Activated T-cell treated with anti-CD3 and anti-CD28 coated beads, Interleukin-2, amount 50 U/mL, for 72 hours (primary cell): ENCODE results near the gene AEBP1. TPM values are rescaled to one million over a fixed set of nuclear protein-coding genes. Genes with fewer than 3 reads are reported as not detected.
A peak's percentile ranks its signal among the peaks of the same experiment; 100 is the strongest.
"Not testable (repeated sequence)": the region's sequence is repeated elsewhere in the genome, so short reads cannot be mapped to it uniquely, and the experiment has no call there.

Source experiments
- ATAC-seq, 2 donors: fragments of 150-1000 bp; cut with Tn5 transposase; replicated peaks in 1 of 2; 2 replicates each; pipeline ENCODE4 v1.10.0; 2021; ENCODE audit warnings: moderate library complexity in 2 of 2, mild to moderate bottlenecking in 1 of 2
- DNase-seq, 2 donors: peaks; one replicate each; pipeline ENCODE4 v3.0.0; 2021 to 2022; ENCODE audit warnings: mixed read lengths in 1 of 2
- H3K27ac Mint-ChIP-seq: one replicate; pipeline ENCODE4 v1.8.0; 2022; ENCODE audit warnings: mild to moderate bottlenecking, moderate library complexity, mixed read lengths
- H3K27me3 Mint-ChIP-seq: one replicate; pipeline ENCODE4 v1.8.0; 2022; ENCODE audit warnings: low read depth, mixed read lengths
- H3K36me3 Mint-ChIP-seq, 2 donors: one replicate each; pipeline ENCODE4 v1.8.0; 2022; ENCODE audit warnings: mixed read lengths in 2 of 2, mild to moderate bottlenecking in 1 of 2; ENCODE audit not compliant: insufficient read depth in 2 of 2
- H3K4me1 Mint-ChIP-seq: one replicate; pipeline ENCODE4 v1.8.0; 2022; ENCODE audit warnings: low read depth, mixed read lengths
- H3K4me3 Mint-ChIP-seq, 2 donors: one replicate each; pipeline ENCODE4 v1.8.0; 2022; ENCODE audit warnings: mild to moderate bottlenecking in 2 of 2, mixed read lengths in 2 of 2, moderate library complexity in 2 of 2
- H3K9me3 Mint-ChIP-seq, 2 donors: one replicate each; pipeline ENCODE4 v1.8.0; 2022; ENCODE audit warnings: mixed read lengths in 2 of 2
- total RNA-seq, 2 donors: library from RNA; stranded (reverse); gene quantifications; one replicate each; pipeline ENCODE4 v1.2.3, GENCODE V29; 2022

AEBP1 gene
- total RNA-seq, 2 donors from 2014 or later: 18.1 to 18.4 TPM

- DNase-seq (no peak), ATAC-seq (no peak)
- Mint-ChIP-seq H3K36me3 (peaks cover 2 to 14% of the 10 kb centered on the region in 2 donors), H3K4me3 (no peak overlapping the region), H3K9me3 (no peaks in the 10 kb centered on the region), H3K27ac (no peak overlapping the region), H3K27me3 (no peaks in the 10 kb centered on the region), H3K4me1 (peaks cover 17% of the 10 kb centered on the region)
These were observed 12.1 kb downstream of the AEBP1 start for GRCh38 chr7:44116087-44116788.

GRCh38 chr7:44116789-44117666, 12.9 kb downstream of the AEBP1 start:
- no peak for ATAC-seq
- Mint-ChIP-seq H3K36me3 (peaks cover 2 to 14% of the 10 kb centered on the region in 2 donors), H3K9me3 (no peaks in the 10 kb centered on the region), H3K27ac (no peak overlapping the region), H3K4me1 (peaks cover 25% of the 10 kb centered on the region), H3K4me3 (no peak overlapping the region), H3K27me3 (no peaks in the 10 kb centered on the region)
- DNase-seq: no peak

GRCh38 chr7:44117801-44118429, 13.8 kb downstream of the AEBP1 start:
- Mint-ChIP-seq H3K27ac (no peak overlapping the region), H3K9me3 (no peaks in the 10 kb centered on the region), H3K4me1 (peaks cover 34% of the 10 kb centered on the region), H3K27me3 (no peaks in the 10 kb centered on the region), H3K36me3 (peaks cover 2 to 20% of the 10 kb centered on the region in 2 donors), H3K4me3 (no peak overlapping the region)
- no peak for DNase-seq
- ATAC-seq: no peak

- ATAC-seq: no peak
- peak overlapping the region in 1 of 2 donors; percentile 36 for H3K4me3 Mint-ChIP-seq
- H3K4me1 Mint-ChIP-seq: peaks cover 42% of the 10 kb centered on the region
- peak overlapping the region; percentile 48 for H3K27ac Mint-ChIP-seq
- H3K9me3 Mint-ChIP-seq: no peaks in the 10 kb centered on the region
- no peak for DNase-seq
- peaks cover 2 to 20% of the 10 kb centered on the region in 2 donors for H3K36me3 Mint-ChIP-seq
- H3K27me3 Mint-ChIP-seq: no peaks in the 10 kb centered on the region
These were observed 15.8 kb downstream of the AEBP1 start for GRCh38 chr7:44119829-44120380.

GRCh38 chr7:44120395-44120794, 16.2 kb downstream of the AEBP1 start:
- Mint-ChIP-seq H3K36me3 (peaks cover 2 to 20% of the 10 kb centered on the region in 2 donors), H3K4me1 (peaks cover 42% of the 10 kb centered on the region), H3K9me3 (no peaks in the 10 kb centered on the region), H3K27ac (peak overlapping the region; percentile 48), H3K4me3 (no peak overlapping the region), H3K27me3 (no peaks in the 10 kb centered on the region)
- no peak for ATAC-seq
- DNase-seq: no peak

GRCh38 chr7:44121761-44122420, 17.7 kb downstream of the AEBP1 start:
- peak overlapping the region; percentile 87 to 92 for H3K4me3 Mint-ChIP-seq
- no peaks in the 10 kb centered on the region for H3K27me3 Mint-ChIP-seq
- ATAC-seq (no peak), DNase-seq (no peak)
- no peaks in the 10 kb centered on the region for H3K9me3 Mint-ChIP-seq
- peaks cover 42% of the 10 kb centered on the region for H3K4me1 Mint-ChIP-seq
- H3K27ac Mint-ChIP-seq: peak overlapping the region; percentile 64
- peaks cover 2 to 20% of the 10 kb centered on the region in 2 donors for H3K36me3 Mint-ChIP-seq

- ATAC-seq (no peak), DNase-seq (no peak)
- peaks cover 2 to 20% of the 10 kb centered on the region in 2 donors for H3K36me3 Mint-ChIP-seq
- H3K27ac Mint-ChIP-seq: peak overlapping the region; percentile 64
- H3K4me3 Mint-ChIP-seq: peak overlapping the region; percentile 87 to 92
- no peaks in the 10 kb centered on the region for H3K27me3 Mint-ChIP-seq
- H3K4me1 Mint-ChIP-seq: peaks cover 42% of the 10 kb centered on the region
- no peaks in the 10 kb centered on the region for H3K9me3 Mint-ChIP-seq
These were observed 18.4 kb downstream of the AEBP1 start for GRCh38 chr7:44122529-44122928.

GRCh38 chr7:44123190-44124003, 19.3 kb downstream of the AEBP1 start, which contains the start of gene POLD2:
TSS of gene POLD2 (minus strand) at chr7:44123548. CDS start at chr7:44122053, 1,495 bp downstream.
- peak within 1 kb of the TSS; percentile 87 to 92 for H3K4me3 Mint-ChIP-seq
- DNase-seq (peak; percentile 98 to 100), ATAC-seq (peak; percentile 99)
- peaks cover 42% of the 10 kb centered on the region for H3K4me1 Mint-ChIP-seq
- peak within 1 kb of the TSS; percentile 66 for H3K27ac Mint-ChIP-seq
- peaks cover 2 to 18% of the 10 kb centered on the region in 2 donors for H3K36me3 Mint-ChIP-seq
- no peaks in the 10 kb centered on the region for H3K9me3 Mint-ChIP-seq
- H3K27me3 Mint-ChIP-seq: no peaks in the 10 kb centered on the region

- Mint-ChIP-seq H3K4me3 (peak overlapping the region; percentile 42 to 92), H3K36me3 (peaks cover under 1 to 15% of the 10 kb centered on the region in 2 donors), H3K9me3 (no peaks in the 10 kb centered on the region), H3K27me3 (no peaks in the 10 kb centered on the region), H3K4me1 (peaks cover 39% of the 10 kb centered on the region), H3K27ac (no peak overlapping the region)
- DNase-seq (no peak), ATAC-seq (no peak)
These were observed 20.7 kb downstream of the AEBP1 start for GRCh38 chr7:44124822-44125202.

GRCh38 chr7:44126574-44126973, 22.4 kb downstream of the AEBP1 start:
- H3K4me1 Mint-ChIP-seq: peaks cover 21% of the 10 kb centered on the region
- H3K9me3 Mint-ChIP-seq, H3K27me3 Mint-ChIP-seq, H3K4me3 Mint-ChIP-seq, H3K27ac Mint-ChIP-seq, DNase-seq, H3K36me3 Mint-ChIP-seq, ATAC-seq: not testable (repeated sequence)

- Mint-ChIP-seq H3K9me3 (no peaks in the 10 kb centered on the region), H3K36me3 (peaks cover 0 to 8% of the 10 kb centered on the region in 2 donors), H3K4me1 (peaks cover 15% of the 10 kb centered on the region), H3K27ac (no peak overlapping the region), H3K27me3 (no peaks in the 10 kb centered on the region), H3K4me3 (no peak overlapping the region)
- ATAC-seq: no peak
- DNase-seq: no peak
These were observed 23.0 kb downstream of the AEBP1 start for GRCh38 chr7:44127161-44127560.
